OCI-LY3 (cell line): Measurements from ENCODE around the gene CTNNA3.

Experiments
- H2AFZ ChIP-seq: fragments of 200-600, 300-600 bp; shearing (Covaris generic); 2 replicates; pipeline ENCODE4 v1.6.0; 2014; ENCODE audit warnings: antibody characterized with exemption, low read depth, low read length
- H3K27ac ChIP-seq: fragments of 200-600, 300-600 bp; sonication (generic); 2 replicates; pipeline ENCODE4 v1.5.1; 2014; ENCODE audit warnings: mild to moderate bottlenecking, low read length, moderate library complexity, mixed read lengths
- H3K27me3 ChIP-seq: fragments of 200-600, 300-600 bp; sonication (generic); 2 replicates; pipeline ENCODE4 v1.6.1; 2014; ENCODE audit warnings: low read depth, low read length, mixed read lengths
- H3K36me3 ChIP-seq: fragments of 200-600, 300-600 bp; sonication (generic); replicated peaks from 2 replicates; pipeline ENCODE3; 2014; ENCODE audit warnings: low read depth, low read length, mixed read lengths
- H3K4me1 ChIP-seq: fragments of 300-600, 200-600 bp; sonication (generic); 2 replicates; pipeline ENCODE4 v1.6.1; 2014; ENCODE audit warnings: low read length, mixed read lengths
- H3K4me2 ChIP-seq: fragments of 200-600, 300-600 bp; sonication (generic); 2 replicates; pipeline ENCODE4 v1.6.1; 2014; ENCODE audit warnings: low read length, mixed read lengths
- H3K4me3 ChIP-seq: fragments of 300-600, 200-600 bp; sonication (generic); 2 replicates; pipeline ENCODE4 v1.5.1; 2014; ENCODE audit warnings: antibody characterized with exemption, mild to moderate bottlenecking, low read length, moderate library complexity
- H3K79me2 ChIP-seq: fragments of 300-600, 200-600 bp; shearing (Covaris generic); 2 replicates; pipeline ENCODE4 v1.6.1; 2014; ENCODE audit warnings: mild to moderate bottlenecking, low read length, mixed read lengths
- H3K9ac ChIP-seq: fragments of 300-600, 200-600 bp; shearing (Covaris generic); 2 replicates; pipeline ENCODE4 v1.6.0; 2014; ENCODE audit warnings: mild to moderate bottlenecking, low read length, moderate library complexity
- H3K9me3 ChIP-seq: fragments of 200-600, 300-600 bp; shearing (Covaris generic); 2 replicates; pipeline ENCODE4 v1.6.1; 2014; ENCODE audit warnings: low read length, mixed read lengths; ENCODE audit not compliant: insufficient read depth
- H4K20me1 ChIP-seq: fragments of 200-600, 300-600 bp; sonication (generic); 2 replicates; pipeline ENCODE4 v1.6.1; 2016; ENCODE audit warnings: low read length, mixed read lengths; ENCODE audit not compliant: insufficient read depth
- EZH2phosphoT487 ChIP-seq: fragments of 200-600 bp; shearing (Covaris generic); IDR thresholded peaks from 2 replicates; pipeline ENCODE4 v1.6.1; 2018; ENCODE audit warnings: antibody characterized with exemption, mixed run types, low read depth
- TF ChIP-seq, protein P1 (sequence below): fragments of 200-600, 300-600 bp; sonication (generic); IDR thresholded peaks from 2 replicates; pipeline ENCODE4 v1.5.1; 2014; ENCODE audit warnings: antibody characterized with exemption, low read length, low read depth

Gene CTNNA3

DNA sequence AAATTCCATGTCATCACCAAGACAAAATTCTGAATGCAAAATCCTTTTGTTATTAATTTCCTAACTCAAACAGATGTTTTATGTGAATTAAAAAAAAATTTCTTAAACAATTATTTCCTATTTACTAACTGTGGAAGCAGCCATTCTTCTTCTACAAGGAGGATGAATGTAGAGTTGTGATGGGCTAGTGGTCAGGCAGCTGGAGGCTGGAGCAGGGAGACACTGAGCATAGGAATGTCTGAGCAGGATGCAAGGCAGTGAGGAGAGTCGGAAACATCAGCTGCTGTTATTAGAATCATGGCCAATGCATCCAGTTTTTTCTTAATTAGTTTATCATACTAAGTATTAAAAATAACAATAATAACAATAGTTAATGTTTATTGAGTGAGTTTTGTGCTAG is 872.7 kb downstream of the CTNNA3 start:
- no peak overlapping the region for H2AFZ ChIP-seq
- H3K9ac ChIP-seq, result no peak overlapping the region
- no peak overlapping the region for H3K4me2 ChIP-seq
- no peak overlapping the region for H3K27ac ChIP-seq
- no peaks in the 10 kb centered on the region for H3K27me3 ChIP-seq
- no peak overlapping the region for H3K4me3 ChIP-seq
- H3K36me3 ChIP-seq, result no peaks in the 10 kb centered on the region
- no peaks in the 10 kb centered on the region for H3K79me2 ChIP-seq
- TF ChIP-seq, protein P1, sequence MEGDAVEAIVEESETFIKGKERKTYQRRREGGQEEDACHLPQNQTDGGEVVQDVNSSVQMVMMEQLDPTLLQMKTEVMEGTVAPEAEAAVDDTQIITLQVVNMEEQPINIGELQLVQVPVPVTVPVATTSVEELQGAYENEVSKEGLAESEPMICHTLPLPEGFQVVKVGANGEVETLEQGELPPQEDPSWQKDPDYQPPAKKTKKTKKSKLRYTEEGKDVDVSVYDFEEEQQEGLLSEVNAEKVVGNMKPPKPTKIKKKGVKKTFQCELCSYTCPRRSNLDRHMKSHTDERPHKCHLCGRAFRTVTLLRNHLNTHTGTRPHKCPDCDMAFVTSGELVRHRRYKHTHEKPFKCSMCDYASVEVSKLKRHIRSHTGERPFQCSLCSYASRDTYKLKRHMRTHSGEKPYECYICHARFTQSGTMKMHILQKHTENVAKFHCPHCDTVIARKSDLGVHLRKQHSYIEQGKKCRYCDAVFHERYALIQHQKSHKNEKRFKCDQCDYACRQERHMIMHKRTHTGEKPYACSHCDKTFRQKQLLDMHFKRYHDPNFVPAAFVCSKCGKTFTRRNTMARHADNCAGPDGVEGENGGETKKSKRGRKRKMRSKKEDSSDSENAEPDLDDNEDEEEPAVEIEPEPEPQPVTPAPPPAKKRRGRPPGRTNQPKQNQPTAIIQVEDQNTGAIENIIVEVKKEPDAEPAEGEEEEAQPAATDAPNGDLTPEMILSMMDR, result no peak
- no peak for TF ChIP-seq EZH2phosphoT487
- H3K9me3 ChIP-seq, result no peaks in the 10 kb centered on the region
- H4K20me1 ChIP-seq, result no peaks in the 10 kb centered on the region
- H3K4me1 ChIP-seq, result peaks cover 4% of the 10 kb centered on the region; the same call in 1 of the 2 replicates

DNA sequence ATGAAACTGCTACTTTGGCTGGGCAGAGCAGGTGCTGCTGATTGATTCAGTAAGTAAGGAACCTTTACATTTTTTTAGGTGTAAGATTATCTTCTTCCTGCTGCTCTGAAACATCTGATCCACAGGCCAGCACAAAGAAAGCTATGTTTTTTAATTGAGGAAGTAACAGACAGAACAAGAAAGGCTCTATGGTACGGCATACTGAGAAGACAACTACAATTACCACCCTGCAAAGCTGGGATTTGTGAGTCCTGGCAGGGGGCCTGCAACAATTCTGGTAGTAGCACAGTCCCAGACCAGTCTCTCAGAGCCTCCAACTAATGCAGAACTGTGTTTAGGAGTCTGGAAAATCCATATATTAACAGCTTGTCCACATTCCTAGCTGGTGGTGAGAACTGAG is 873.2 kb downstream of the CTNNA3 start:
- no peaks in the 10 kb centered on the region for H3K79me2 ChIP-seq
- no peaks in the 10 kb centered on the region for H3K36me3 ChIP-seq
- H3K4me3 ChIP-seq, result no peak overlapping the region
- no peak for TF ChIP-seq EZH2phosphoT487
- TF ChIP-seq, protein P1, result no peak
- no peak overlapping the region for H2AFZ ChIP-seq
- no peaks in the 10 kb centered on the region for H4K20me1 ChIP-seq
- peaks cover 4% of the 10 kb centered on the region; the same call in 1 of the 2 replicates for H3K4me1 ChIP-seq
- H3K4me2 ChIP-seq, result 0 out of 2 replicates have a peak overlapping the region, but pooled peaks have one; percentile 12
- H3K27me3 ChIP-seq, result no peaks in the 10 kb centered on the region
- no peak overlapping the region for H3K9ac ChIP-seq
- no peaks in the 10 kb centered on the region for H3K9me3 ChIP-seq
- no peak overlapping the region for H3K27ac ChIP-seq

DNA sequence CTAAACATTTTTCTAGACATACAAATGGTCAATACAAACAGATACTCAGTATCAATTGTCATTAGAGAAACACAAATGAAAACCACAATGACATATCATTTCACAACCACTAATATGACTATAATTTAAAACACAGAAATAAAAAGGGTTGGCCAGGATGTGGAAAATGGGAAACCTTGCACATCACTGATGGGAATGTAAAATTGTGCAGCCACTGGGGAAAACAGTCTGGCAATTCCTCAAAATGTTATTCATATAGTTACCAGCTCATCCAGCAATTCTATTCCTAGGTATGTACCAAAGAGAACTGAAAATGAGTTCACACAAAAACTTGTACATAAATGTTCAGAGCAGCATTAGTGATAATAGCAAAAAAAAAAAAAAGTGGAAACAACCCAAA is 876.3 kb downstream of the CTNNA3 start:
- Histone ChIP-seq H3K9me3 (no peaks in the 10 kb centered on the region), H3K36me3 (no peaks in the 10 kb centered on the region), H3K4me2 (no peak overlapping the region), H3K4me1 (peaks cover 4% of the 10 kb centered on the region; the same call in 1 of the 2 replicates), H4K20me1 (no peaks in the 10 kb centered on the region), H3K9ac (no peak overlapping the region), H3K4me3 (no peak overlapping the region), H3K79me2 (no peaks in the 10 kb centered on the region), H3K27ac (no peak overlapping the region), H2AFZ (no peak overlapping the region), H3K27me3 (no peaks in the 10 kb centered on the region)
- TF ChIP-seq EZH2phosphoT487, result no peak
- TF ChIP-seq, protein P1, result no peak

DNA sequence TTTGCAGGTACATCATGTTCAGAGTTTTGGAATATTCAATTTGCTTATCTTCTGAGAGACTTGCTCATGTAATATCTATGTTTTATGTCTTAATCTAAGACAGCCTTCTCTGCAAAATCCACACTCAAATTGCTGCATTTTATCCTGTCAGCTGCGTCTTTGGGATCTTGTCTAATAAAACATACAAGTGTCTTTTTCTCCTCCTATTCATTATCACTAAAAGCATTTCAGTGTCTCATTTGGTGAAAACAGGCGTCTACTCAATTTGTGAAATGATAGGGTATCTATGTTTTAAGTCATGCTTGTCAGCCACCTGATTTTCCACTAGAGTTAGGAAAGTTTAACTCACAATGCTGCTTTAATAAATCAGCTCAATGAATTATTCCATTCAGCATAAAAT is 882.9 kb downstream of the CTNNA3 start:
- TF ChIP-seq EZH2phosphoT487, result no peak
- TF ChIP-seq, protein P1, result no peak
- H4K20me1 ChIP-seq, result no peaks in the 10 kb centered on the region

More for the DNA sequence above, 882.9 kb downstream of the CTNNA3 start:
- H3K4me3 ChIP-seq, result no peak overlapping the region
- no peaks in the 10 kb centered on the region for H3K36me3 ChIP-seq
- H2AFZ ChIP-seq, result no peak overlapping the region
- H3K27ac ChIP-seq, result no peak overlapping the region
- H3K4me1 ChIP-seq, result no peaks in the 10 kb centered on the region
- no peaks in the 10 kb centered on the region for H3K79me2 ChIP-seq
- H3K9ac ChIP-seq, result no peak overlapping the region
- H3K27me3 ChIP-seq, result no peaks in the 10 kb centered on the region
- no peak overlapping the region for H3K4me2 ChIP-seq
- H3K9me3 ChIP-seq, result no peaks in the 10 kb centered on the region
